LNCaP clone FGC (cell line): ENCODE data around the gene B4GALT2.

Experiments
- DNase-seq: peaks from one replicate; pipeline ENCODE4 v3.0.0-alpha.2; 2011; ENCODE audit warnings: low read depth
- H3K4me3 ChIP-seq: 2 replicates; pipeline ENCODE4 v1.5.1; 2011; ENCODE audit warnings: mild to moderate bottlenecking, low read depth, low read length, control low read depth
- TF ChIP-seq, protein P1 (sequence below): IDR thresholded peaks from 2 replicates; pipeline ENCODE4 v1.5.1; 2012; ENCODE audit warnings: mild to moderate bottlenecking; ENCODE audit not compliant: control insufficient read depth, insufficient read depth; ENCODE audit errors: extremely low read depth

The B4GALT2 gene

GRCh38 chr1:44035726-44036408, 56.9 kb downstream of the B4GALT2 start:
- TF ChIP-seq, protein P1, sequence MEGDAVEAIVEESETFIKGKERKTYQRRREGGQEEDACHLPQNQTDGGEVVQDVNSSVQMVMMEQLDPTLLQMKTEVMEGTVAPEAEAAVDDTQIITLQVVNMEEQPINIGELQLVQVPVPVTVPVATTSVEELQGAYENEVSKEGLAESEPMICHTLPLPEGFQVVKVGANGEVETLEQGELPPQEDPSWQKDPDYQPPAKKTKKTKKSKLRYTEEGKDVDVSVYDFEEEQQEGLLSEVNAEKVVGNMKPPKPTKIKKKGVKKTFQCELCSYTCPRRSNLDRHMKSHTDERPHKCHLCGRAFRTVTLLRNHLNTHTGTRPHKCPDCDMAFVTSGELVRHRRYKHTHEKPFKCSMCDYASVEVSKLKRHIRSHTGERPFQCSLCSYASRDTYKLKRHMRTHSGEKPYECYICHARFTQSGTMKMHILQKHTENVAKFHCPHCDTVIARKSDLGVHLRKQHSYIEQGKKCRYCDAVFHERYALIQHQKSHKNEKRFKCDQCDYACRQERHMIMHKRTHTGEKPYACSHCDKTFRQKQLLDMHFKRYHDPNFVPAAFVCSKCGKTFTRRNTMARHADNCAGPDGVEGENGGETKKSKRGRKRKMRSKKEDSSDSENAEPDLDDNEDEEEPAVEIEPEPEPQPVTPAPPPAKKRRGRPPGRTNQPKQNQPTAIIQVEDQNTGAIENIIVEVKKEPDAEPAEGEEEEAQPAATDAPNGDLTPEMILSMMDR: no peak
- no peak overlapping the region for H3K4me3 ChIP-seq
- DNase-seq: no peak

DNA sequence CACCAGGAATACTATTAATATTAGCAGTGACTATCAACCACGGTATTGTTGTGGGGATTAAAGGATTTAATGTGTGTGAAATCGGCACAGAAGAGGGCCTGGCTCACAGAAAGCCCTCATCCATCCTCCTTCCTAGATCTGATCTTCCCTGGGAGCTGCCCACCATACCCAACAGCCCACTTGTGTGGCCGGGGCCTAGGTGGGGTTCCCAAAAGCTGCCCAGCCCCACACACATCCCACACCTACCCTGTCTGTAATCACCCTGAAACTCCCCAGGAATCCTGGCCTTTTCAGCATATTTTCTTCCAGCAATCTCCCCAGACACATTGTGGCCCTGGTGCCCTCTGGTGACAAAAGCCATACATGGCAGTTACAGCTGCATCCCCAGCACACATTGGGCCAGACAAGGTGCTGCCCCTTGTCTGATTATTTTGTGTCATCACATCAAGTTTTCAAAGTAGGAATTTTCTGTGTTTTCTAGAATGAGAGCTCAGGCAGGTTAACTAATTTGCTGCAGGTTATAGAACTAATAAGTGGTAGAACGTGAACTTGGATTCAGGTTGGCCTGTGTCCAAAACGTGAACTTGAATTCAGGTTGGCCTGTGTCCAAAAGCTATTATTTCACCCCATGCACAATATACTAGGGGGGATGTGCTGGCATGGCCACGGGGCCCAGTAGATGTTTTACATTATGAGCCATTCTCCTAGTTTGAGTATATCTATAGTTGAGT, 57.6 kb downstream of the B4GALT2 start:
- H3K4me3 ChIP-seq: no peak overlapping the region
- TF ChIP-seq, protein P1: peak; percentile 95
- DNase-seq: no peak

DNA sequence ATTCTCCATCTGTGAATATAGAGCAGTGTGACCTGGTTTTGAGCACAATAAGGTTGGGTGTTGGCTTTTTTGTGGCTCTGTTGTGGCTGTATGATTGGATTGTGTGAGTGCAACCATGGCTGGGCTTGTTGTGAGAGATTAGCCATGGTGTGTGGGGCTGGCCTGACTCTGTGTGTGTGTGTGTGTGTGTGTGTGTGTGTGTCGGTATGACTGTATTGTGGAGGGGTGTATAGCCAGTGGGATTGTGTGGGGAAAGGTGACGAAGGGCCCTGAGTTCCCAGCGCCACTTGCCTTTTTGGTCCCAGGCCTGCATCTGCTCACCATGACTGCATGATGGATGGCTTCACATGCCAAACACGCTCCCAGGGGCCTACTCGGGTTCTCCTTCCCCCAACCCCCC, 58.1 kb downstream of the B4GALT2 start:
- DNase-seq: no peak
- no peak overlapping the region for H3K4me3 ChIP-seq
- TF ChIP-seq, protein P1: no peak

DNA sequence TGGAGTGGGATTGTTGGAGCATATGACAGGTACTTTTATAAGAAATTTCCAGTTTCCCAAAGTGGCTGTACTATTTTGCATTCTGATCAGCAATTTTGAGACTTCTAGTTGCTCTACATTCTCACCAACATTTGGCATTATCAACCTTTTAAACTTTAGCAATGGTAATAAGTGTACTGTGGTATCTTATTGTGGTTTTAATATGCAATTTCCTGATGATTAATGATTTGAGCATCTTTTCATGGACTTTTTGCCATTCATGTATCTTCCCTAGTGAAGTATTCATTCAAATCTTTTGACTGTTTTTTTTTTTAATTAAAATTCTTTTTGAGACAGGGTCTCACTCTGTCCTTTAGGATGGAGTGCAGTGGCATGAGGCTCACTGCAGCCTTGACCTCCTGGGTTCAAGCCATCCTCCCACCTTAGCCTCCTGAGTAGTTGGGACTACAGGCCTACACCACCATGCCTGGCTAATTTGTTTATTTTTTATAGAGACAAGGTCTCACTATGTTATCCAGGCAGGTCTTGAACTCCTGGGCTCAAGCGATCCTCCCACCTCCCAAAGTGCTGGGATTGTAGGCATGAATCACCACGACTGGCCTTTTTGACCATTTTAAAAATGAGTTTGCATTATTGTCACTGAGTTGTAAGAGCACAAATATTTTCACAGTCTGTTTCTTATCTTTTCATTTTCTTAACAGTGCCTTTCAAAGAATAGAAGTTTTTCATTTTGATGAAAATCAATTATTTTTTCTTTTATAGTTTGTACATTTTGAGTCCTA, 60.1 kb downstream of the B4GALT2 start:
- DNase-seq: no peak
- H3K4me3 ChIP-seq: no peak overlapping the region

DNA sequence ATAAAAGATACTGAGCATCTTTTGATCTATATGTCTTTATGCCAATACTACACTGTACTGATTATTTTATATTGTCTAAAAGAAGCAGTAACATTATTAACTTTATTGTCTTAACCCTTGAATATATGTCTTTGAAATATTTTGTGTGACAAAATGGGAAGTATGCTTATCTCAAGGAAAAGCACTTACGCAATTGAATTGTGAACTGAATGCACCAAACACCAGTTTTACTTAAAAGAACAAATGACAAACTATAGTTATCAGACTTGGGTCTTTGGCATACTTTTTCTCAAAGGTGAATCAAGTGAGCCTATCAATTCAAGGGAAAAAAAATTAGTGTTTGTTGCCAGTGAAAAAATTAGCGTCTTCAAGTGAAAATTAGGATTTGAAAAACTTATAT, 61.4 kb downstream of the B4GALT2 start:
- TF ChIP-seq, protein P1: no peak
- H3K4me3 ChIP-seq: no peak overlapping the region
- no peak for DNase-seq

More for the DNA sequence above, 60.1 kb downstream of the B4GALT2 start:
- TF ChIP-seq, protein P1: no peak
